EL (cell line): ENCODE data around the gene ASPHD2.
"Not testable (repeated sequence)": the region's sequence is repeated elsewhere in the genome, so short reads cannot be mapped to it uniquely, and the experiment has no call there.

ENCODE experiments used
- DNase-seq: peaks from one replicate; pipeline ENCODE4 v3.0.0-alpha.2; 2016

The ASPHD2 gene

GRCh38 chr22:26417406-26417805, 11.7 kb upstream of the ASPHD2 start:
- DNase-seq = no peak

- DNase-seq = no peak
Measured at GRCh38 chr22:26418620-26419019, 10.4 kb upstream of the ASPHD2 start.

- no peak for DNase-seq
Measured at GRCh38 chr22:26426924-26427323, 2.1 kb upstream of the ASPHD2 start.

- DNase-seq = no peak
Measured at GRCh38 chr22:26429458-26430286, 612 bp downstream of the ASPHD2 start.

- DNase-seq = no peak
Measured at GRCh38 chr22:26430600-26430999, 1.5 kb downstream of the ASPHD2 start.

- peak; percentile 13 for DNase-seq
Measured at GRCh38 chr22:26431261-26431995, 2.4 kb downstream of the ASPHD2 start.

- DNase-seq = no peak
Measured at GRCh38 chr22:26432619-26433311, 3.7 kb downstream of the ASPHD2 start.

- DNase-seq = no peak
Measured at GRCh38 chr22:26433805-26434204, 4.7 kb downstream of the ASPHD2 start.

GRCh38 chr22:26435327-26436093, 6.5 kb downstream of the ASPHD2 start:
- DNase-seq = no peak

GRCh38 chr22:26436903-26437515, 7.9 kb downstream of the ASPHD2 start:
- DNase-seq = no peak

GRCh38 chr22:26437694-26438392, 8.8 kb downstream of the ASPHD2 start:
- DNase-seq = no peak

GRCh38 chr22:26438776-26439175, 9.7 kb downstream of the ASPHD2 start:
- not testable (repeated sequence) for DNase-seq

- no peak for DNase-seq
Measured at GRCh38 chr22:26439559-26439958, 10.5 kb downstream of the ASPHD2 start.

GRCh38 chr22:26442086-26442756, 13.2 kb downstream of the ASPHD2 start:
- DNase-seq = no peak

- no peak for DNase-seq
Measured at GRCh38 chr22:26443901-26444690, 15.0 kb downstream of the ASPHD2 start.

GRCh38 chr22:26444777-26445176, 15.7 kb downstream of the ASPHD2 start:
- DNase-seq = no peak

- no peak for DNase-seq
Measured at GRCh38 chr22:26445577-26446275, 16.7 kb downstream of the ASPHD2 start.

GRCh38 chr22:26446808-26447515, 17.9 kb downstream of the ASPHD2 start:
- no peak for DNase-seq
